ENCODE results near the gene TRPM3. TPM values are rescaled to one million over a fixed set of nuclear protein-coding genes. Genes with fewer than 3 reads are reported as not detected.

TRPM3 gene
- total RNA-seq, 1 experiment from 2014 or later: not detected

GRCh38 chr9:70617033-70617828 is 504.2 kb downstream of the TRPM3 start:
- H3K27ac ChIP-seq (ENCODE audit: low read length): no peak overlapping the region
- no TSS peak for BruUV-seq (replicated peaks)
- ChIA-PET POLR2A (no interaction called here), CTCF (no interaction called here)
- DNase-seq (ENCODE audit: low read depth, low spot score) (no peak), ATAC-seq (no peak)
- in situ Hi-C loops (cut with HindIII; ENCODE audit: low pct_unique_long_range_greater_than_20kb, low sequenced_read_pairs) (no loop called here), intact Hi-C loops (cut with micrococcal nuclease; ENCODE audit: unreplicated experiment) (no loop called here)
- no peaks in the 10 kb centered on the region for H3K27me3 ChIP-seq (ENCODE audit: control insufficient read depth, insufficient read depth, low read length)
- H3K9me3 ChIP-seq (ENCODE audit: control insufficient read depth, insufficient read depth, low read depth, low read length): no peaks in the 10 kb centered on the region
- H3K4me1 ChIP-seq (ENCODE audit: control insufficient read depth, insufficient read depth, low read length): no peaks in the 10 kb centered on the region
- H3K4me3 ChIP-seq (ENCODE audit: low read depth in 2 of 2, low read length in 2 of 2): no peak overlapping the region
- H3K36me3 ChIP-seq (ENCODE audit: control insufficient read depth, insufficient read depth, low read length): no peaks in the 10 kb centered on the region
- TF ChIP-seq POLR2AphosphoS5 (IDR thresholded peaks at IDR 0.05; ENCODE audit: low read depth, low read length) (no peak), TCF7L2 (IDR thresholded peaks at IDR 0.05; ENCODE audit: low read depth, low read length) (no peak), REST (IDR thresholded peaks at IDR 0.05; ENCODE audit: insufficient read depth in 1 of 2, low read depth in 2 of 2, low read length in 1 of 2) (no peak), CTCF (IDR thresholded peaks at IDR 0.05) (no peak), SIN3A (IDR thresholded peaks at IDR 0.05; ENCODE audit: borderline replicate concordance, insufficient read depth, low read depth, low read length) (no peak)

GRCh38 chr9:70616228-70616990 is 505.0 kb downstream of the TRPM3 start:
- DNase-seq (ENCODE audit: low read depth, low spot score) (no peak), ATAC-seq (no peak)
- Histone ChIP-seq H3K4me1 (ENCODE audit: control insufficient read depth, insufficient read depth, low read length) (no peaks in the 10 kb centered on the region), H3K27ac (ENCODE audit: low read length) (no peak overlapping the region), H3K27me3 (ENCODE audit: control insufficient read depth, insufficient read depth, low read length) (no peaks in the 10 kb centered on the region), H3K36me3 (ENCODE audit: control insufficient read depth, insufficient read depth, low read length) (no peaks in the 10 kb centered on the region), H3K4me3 (ENCODE audit: low read depth in 2 of 2, low read length in 2 of 2) (no peak overlapping the region), H3K9me3 (ENCODE audit: control insufficient read depth, insufficient read depth, low read depth, low read length) (no peaks in the 10 kb centered on the region)
- POLR2A ChIA-PET: no interaction called here
- BruUV-seq (replicated peaks): no TSS peak
- in situ Hi-C loops (cut with HindIII; ENCODE audit: low pct_unique_long_range_greater_than_20kb, low sequenced_read_pairs) (no loop called here), intact Hi-C loops (cut with micrococcal nuclease; ENCODE audit: unreplicated experiment) (no loop called here)
- TF ChIP-seq SIN3A (IDR thresholded peaks at IDR 0.05; ENCODE audit: borderline replicate concordance, insufficient read depth, low read depth, low read length) (no peak), REST (IDR thresholded peaks at IDR 0.05; ENCODE audit: insufficient read depth in 1 of 2, low read depth in 2 of 2, low read length in 1 of 2) (no peak), POLR2AphosphoS5 (IDR thresholded peaks at IDR 0.05; ENCODE audit: low read depth, low read length) (no peak), TCF7L2 (IDR thresholded peaks at IDR 0.05; ENCODE audit: low read depth, low read length) (no peak), CTCF (IDR thresholded peaks at IDR 0.05) (no peak)
- CTCF ChIA-PET: no interaction called here

Data from Panc1 (cell line).